ENCODE measurements around the gene RNF144B.

RNF144B gene

DNA sequence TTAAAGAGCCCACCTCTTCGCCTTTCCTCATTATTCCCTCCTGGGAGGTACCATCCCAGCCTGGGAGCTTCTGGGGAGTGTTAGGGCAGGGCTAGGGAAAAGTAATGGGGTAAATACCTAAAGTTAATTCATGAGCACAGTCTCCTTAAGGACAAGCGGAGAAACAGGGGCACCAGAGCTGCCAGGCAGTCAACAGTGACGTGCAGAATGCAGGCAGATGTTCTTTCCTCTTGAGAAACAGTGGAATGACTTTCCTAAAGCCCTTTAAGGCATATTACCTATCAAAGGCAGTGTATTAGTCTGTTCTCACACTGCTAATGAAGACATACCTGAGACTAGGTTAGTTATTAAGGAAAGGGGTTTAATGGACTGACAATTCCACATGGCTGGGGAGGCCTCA, 76.3 kb downstream of the RNF144B start:
- Histone ChIP-seq H3K36me3 (ENCODE audit: insufficient read depth, low read length) (no peaks in the 10 kb centered on the region), H3F3A (ENCODE audit: low read depth) (no peaks in the 10 kb centered on the region), H3K4me3 (ENCODE audit: low read length, poor library complexity, severe bottlenecking) (no peak overlapping the region), H3K9me3 (ENCODE audit: insufficient read depth, low read depth, low read length) (no peaks in the 10 kb centered on the region), H3K4me2 (ENCODE audit: low read depth, low read length, poor library complexity, severe bottlenecking) (no peak overlapping the region), H3K27me3 (ENCODE audit: insufficient read depth, low read length, poor library complexity, severe bottlenecking) (no peaks in the 10 kb centered on the region), H3K9ac (ENCODE audit: low read depth, low read length, poor library complexity, severe bottlenecking) (no peak overlapping the region), H3K4me1 (ENCODE audit: insufficient read depth, low read length, poor library complexity, severe bottlenecking) (no peaks in the 10 kb centered on the region), H2AFZ (ENCODE audit: low read length) (no peak overlapping the region), H3K9me2 (replicated peaks; ENCODE audit: low read depth, low read length) (no peaks in the 10 kb centered on the region), H4K20me1 (ENCODE audit: insufficient read depth, low read length, poor library complexity, severe bottlenecking) (no peaks in the 10 kb centered on the region), H3K79me2 (ENCODE audit: insufficient read depth, low read length) (no peaks in the 10 kb centered on the region)
- TF ChIP-seq, protein P1, sequence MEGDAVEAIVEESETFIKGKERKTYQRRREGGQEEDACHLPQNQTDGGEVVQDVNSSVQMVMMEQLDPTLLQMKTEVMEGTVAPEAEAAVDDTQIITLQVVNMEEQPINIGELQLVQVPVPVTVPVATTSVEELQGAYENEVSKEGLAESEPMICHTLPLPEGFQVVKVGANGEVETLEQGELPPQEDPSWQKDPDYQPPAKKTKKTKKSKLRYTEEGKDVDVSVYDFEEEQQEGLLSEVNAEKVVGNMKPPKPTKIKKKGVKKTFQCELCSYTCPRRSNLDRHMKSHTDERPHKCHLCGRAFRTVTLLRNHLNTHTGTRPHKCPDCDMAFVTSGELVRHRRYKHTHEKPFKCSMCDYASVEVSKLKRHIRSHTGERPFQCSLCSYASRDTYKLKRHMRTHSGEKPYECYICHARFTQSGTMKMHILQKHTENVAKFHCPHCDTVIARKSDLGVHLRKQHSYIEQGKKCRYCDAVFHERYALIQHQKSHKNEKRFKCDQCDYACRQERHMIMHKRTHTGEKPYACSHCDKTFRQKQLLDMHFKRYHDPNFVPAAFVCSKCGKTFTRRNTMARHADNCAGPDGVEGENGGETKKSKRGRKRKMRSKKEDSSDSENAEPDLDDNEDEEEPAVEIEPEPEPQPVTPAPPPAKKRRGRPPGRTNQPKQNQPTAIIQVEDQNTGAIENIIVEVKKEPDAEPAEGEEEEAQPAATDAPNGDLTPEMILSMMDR (conservative IDR thresholded peaks at IDR 0.05; ENCODE audit: low read length), result no peak
- TF ChIP-seq EZH2phosphoT487 (IDR thresholded peaks at IDR 0.05; ENCODE audit: borderline replicate concordance), result no peak

DNA sequence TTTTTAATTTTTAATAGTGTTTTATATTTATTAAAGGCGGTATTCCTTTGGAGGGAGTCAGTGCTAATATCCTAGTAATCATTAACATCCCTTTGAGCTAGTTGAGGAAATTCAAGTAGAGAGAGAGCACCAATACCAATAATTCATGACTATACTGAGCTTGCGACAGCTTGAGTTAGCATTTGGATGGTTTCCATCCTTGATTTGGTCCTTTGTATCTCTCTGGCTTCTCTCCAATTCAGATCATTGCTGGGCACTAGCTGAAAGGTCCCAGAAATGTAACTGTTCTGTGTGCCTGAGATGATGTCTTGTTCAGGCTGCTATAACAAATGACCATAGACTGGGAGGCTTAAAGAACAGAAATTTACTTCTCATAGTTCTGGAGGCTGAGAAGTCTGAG, 77.0 kb downstream of the RNF144B start:
- H3K4me2 ChIP-seq (ENCODE audit: low read depth, low read length, poor library complexity, severe bottlenecking), result no peak overlapping the region
- TF ChIP-seq EZH2phosphoT487 (IDR thresholded peaks at IDR 0.05; ENCODE audit: borderline replicate concordance), result no peak
- TF ChIP-seq, protein P1 (conservative IDR thresholded peaks at IDR 0.05; ENCODE audit: low read length), result no peak
- H3F3A ChIP-seq (ENCODE audit: low read depth), result no peaks in the 10 kb centered on the region
- no peaks in the 10 kb centered on the region for H3K27me3 ChIP-seq (ENCODE audit: insufficient read depth, low read length, poor library complexity, severe bottlenecking)
- no peaks in the 10 kb centered on the region for H4K20me1 ChIP-seq (ENCODE audit: insufficient read depth, low read length, poor library complexity, severe bottlenecking)
- H3K9me3 ChIP-seq (ENCODE audit: insufficient read depth, low read depth, low read length), result no peaks in the 10 kb centered on the region
- no peak overlapping the region for H2AFZ ChIP-seq (ENCODE audit: low read length)
- no peaks in the 10 kb centered on the region for H3K9me2 ChIP-seq (replicated peaks; ENCODE audit: low read depth, low read length)
- no peak overlapping the region for H3K9ac ChIP-seq (ENCODE audit: low read depth, low read length, poor library complexity, severe bottlenecking)
- no peaks in the 10 kb centered on the region for H3K4me1 ChIP-seq (ENCODE audit: insufficient read depth, low read length, poor library complexity, severe bottlenecking)
- no peaks in the 10 kb centered on the region for H3K36me3 ChIP-seq (ENCODE audit: insufficient read depth, low read length)
- H3K4me3 ChIP-seq (ENCODE audit: low read length, poor library complexity, severe bottlenecking), result no peak overlapping the region
- no peaks in the 10 kb centered on the region for H3K79me2 ChIP-seq (ENCODE audit: insufficient read depth, low read length)

DNA sequence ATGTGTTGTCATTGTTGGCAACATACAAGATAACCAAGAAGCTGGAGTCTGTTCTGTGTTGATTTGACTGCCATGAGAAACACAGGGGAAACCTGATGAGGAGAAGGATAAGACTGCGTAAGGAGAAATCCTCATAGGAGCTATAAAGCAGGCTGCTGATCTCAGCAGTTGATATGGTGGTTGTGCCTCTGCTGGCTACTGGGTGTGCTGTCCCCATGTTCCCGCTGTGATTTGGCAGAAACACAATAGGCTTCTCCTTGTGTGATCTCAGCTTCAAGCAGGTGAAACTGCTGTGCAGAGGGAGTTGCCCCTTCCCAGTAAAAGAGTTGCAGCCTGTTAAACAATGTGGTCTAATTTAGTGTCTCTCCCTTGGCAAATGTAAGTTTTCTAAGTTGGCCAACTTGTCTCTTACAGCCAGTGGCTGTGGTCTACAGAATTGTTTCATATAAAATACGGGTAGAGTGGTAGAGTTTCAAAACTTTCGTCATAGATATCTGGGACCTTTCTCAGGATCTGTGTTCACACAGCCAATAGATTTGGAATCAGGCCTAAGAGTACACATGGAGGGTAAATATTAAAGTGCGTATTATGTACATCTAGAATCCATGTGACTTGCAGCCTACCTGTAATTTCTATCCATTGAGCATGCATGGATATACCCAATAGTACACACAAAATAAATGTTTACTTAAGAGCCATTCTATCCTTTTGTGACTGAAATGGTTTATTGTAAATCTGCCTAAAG, 78.4 kb downstream of the RNF144B start:
- Histone ChIP-seq H3K9me2 (replicated peaks; ENCODE audit: low read depth, low read length) (no peaks in the 10 kb centered on the region), H3F3A (ENCODE audit: low read depth) (no peaks in the 10 kb centered on the region), H3K9me3 (ENCODE audit: insufficient read depth, low read depth, low read length) (no peaks in the 10 kb centered on the region), H3K9ac (ENCODE audit: low read depth, low read length, poor library complexity, severe bottlenecking) (no peak overlapping the region), H3K4me2 (ENCODE audit: low read depth, low read length, poor library complexity, severe bottlenecking) (no peak overlapping the region), H3K36me3 (ENCODE audit: insufficient read depth, low read length) (no peaks in the 10 kb centered on the region), H4K20me1 (ENCODE audit: insufficient read depth, low read length, poor library complexity, severe bottlenecking) (no peaks in the 10 kb centered on the region), H3K4me1 (ENCODE audit: insufficient read depth, low read length, poor library complexity, severe bottlenecking) (no peaks in the 10 kb centered on the region), H3K27me3 (ENCODE audit: insufficient read depth, low read length, poor library complexity, severe bottlenecking) (no peaks in the 10 kb centered on the region), H3K79me2 (ENCODE audit: insufficient read depth, low read length) (no peaks in the 10 kb centered on the region), H3K4me3 (ENCODE audit: low read length, poor library complexity, severe bottlenecking) (no peak overlapping the region), H2AFZ (ENCODE audit: low read length) (no peak overlapping the region)
- TF ChIP-seq, protein P1 (conservative IDR thresholded peaks at IDR 0.05; ENCODE audit: low read length), result no peak
- TF ChIP-seq EZH2phosphoT487 (IDR thresholded peaks at IDR 0.05; ENCODE audit: borderline replicate concordance), result no peak

Data from Loucy (cell line).